ENCODE results near the gene USP4.

DNA sequence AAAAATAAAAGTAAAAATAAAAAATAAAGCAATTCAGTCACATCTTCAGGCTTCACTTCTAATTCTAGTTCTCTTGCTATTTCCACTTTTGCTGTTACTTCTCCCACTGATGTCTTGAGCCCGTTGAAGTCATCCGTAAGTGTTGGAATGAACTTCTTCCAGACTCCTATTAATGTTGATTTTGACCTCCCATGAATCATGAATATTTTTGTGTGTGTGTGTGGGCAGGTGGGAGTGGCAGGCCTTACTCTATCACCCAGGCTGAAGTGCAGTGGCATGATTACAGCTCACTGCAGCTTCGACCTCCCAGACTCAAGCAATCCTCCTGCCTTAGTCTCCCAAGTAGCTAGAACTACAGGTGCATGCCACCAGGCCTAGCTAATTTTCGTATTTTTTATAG, 10.7 kb downstream of the USP4 start:
- no peak for TF ChIP-seq CTCF (IDR thresholded peaks at IDR 0.05)
- TF ChIP-seq POLR2A (IDR thresholded peaks at IDR 0.05) = no peak
- TF ChIP-seq POLR2AphosphoS5 (IDR thresholded peaks at IDR 0.05; ENCODE audit: insufficient read depth in 1 of 2, low read depth in 1 of 2) = no peak

All from vagina (tissue), 2 donors.